H9 (cell line): ENCODE measurements around the gene IP6K2. TPM values are rescaled to one million over a fixed set of nuclear protein-coding genes. Genes with fewer than 3 reads are reported as not detected.
A peak's percentile ranks its signal among the peaks of the same experiment; 100 is the strongest.

Experiments used
- DNase-seq: peaks from one replicate; pipeline ENCODE4 v3.0.0-alpha.2; 2017
- H2AFZ ChIP-seq: one replicate; pipeline ENCODE4 v1.6.1; 2013; ENCODE audit warnings: mild to moderate bottlenecking, low read length, control low read depth, moderate library complexity
- H2AK5ac ChIP-seq: 2 replicates; pipeline ENCODE4 v1.6.1; 2013; ENCODE audit warnings: low read length, control low read depth, mixed read lengths; ENCODE audit not compliant: insufficient read length
- H2BK120ac ChIP-seq: one replicate; pipeline ENCODE4 v1.6.1; 2013; ENCODE audit warnings: low read depth, mild to moderate bottlenecking, low read length, control low read depth, inconsistent platforms; ENCODE audit not compliant: poor library complexity, severe bottlenecking
- H2BK12ac ChIP-seq: 2 replicates; pipeline ENCODE4 v1.6.1; 2013; ENCODE audit warnings: low read length, control low read depth, mixed read lengths, low read depth; ENCODE audit not compliant: insufficient read length
- H2BK15ac ChIP-seq: 2 replicates; pipeline ENCODE4 v1.6.1; 2013; ENCODE audit warnings: low read depth, low read length, control low read depth
- H2BK20ac ChIP-seq: one replicate; pipeline ENCODE4 v1.6.1; 2013; ENCODE audit warnings: low read depth, mild to moderate bottlenecking, low read length, control low read depth, inconsistent platforms; ENCODE audit not compliant: poor library complexity, severe bottlenecking
- H2BK5ac ChIP-seq: 2 replicates; pipeline ENCODE4 v1.6.1; 2013; ENCODE audit warnings: low read length, control low read depth, mixed read lengths; ENCODE audit not compliant: insufficient read length
- H3K14ac ChIP-seq: 2 replicates; pipeline ENCODE4 v1.6.1; 2013; ENCODE audit warnings: low read length, control low read depth; ENCODE audit not compliant: insufficient read depth
- H3K18ac ChIP-seq: 2 replicates; pipeline ENCODE4 v1.6.1; 2013; ENCODE audit warnings: low read depth, mild to moderate bottlenecking, mixed read lengths, low read length, control low read depth; ENCODE audit not compliant: insufficient read length
- H3K23ac ChIP-seq: 2 replicates; pipeline ENCODE4 v1.6.1; 2013; ENCODE audit warnings: low read length, control low read depth, mixed read lengths, low read depth; ENCODE audit not compliant: insufficient read length
- H3K23me2 ChIP-seq: 2 replicates; pipeline ENCODE4 v1.6.1; 2013; ENCODE audit warnings: low read depth, mild to moderate bottlenecking, mixed read lengths, low read length, control low read depth; ENCODE audit not compliant: insufficient read length, poor library complexity, severe bottlenecking
- H3K27ac ChIP-seq: 2 replicates; pipeline ENCODE4 v1.5.1; 2013; ENCODE audit warnings: low read length, control low read depth, mixed read lengths, low read depth; ENCODE audit not compliant: insufficient read length
- H3K27me3 ChIP-seq: 2 replicates; pipeline ENCODE4 v1.6.1; 2013; ENCODE audit warnings: low read length, control low read depth, inconsistent platforms; ENCODE audit not compliant: insufficient read depth
- H3K4ac ChIP-seq: 2 replicates; pipeline ENCODE4 v1.6.1; 2013; ENCODE audit warnings: low read depth, mild to moderate bottlenecking, control low read depth, inconsistent platforms, low read length, moderate library complexity
- H3K4me1 ChIP-seq: 2 replicates; pipeline ENCODE4 v1.6.1; 2013; ENCODE audit warnings: low read length, control low read depth, inconsistent platforms; ENCODE audit not compliant: insufficient read depth
- H3K4me2 ChIP-seq: 2 replicates; pipeline ENCODE4 v1.6.1; 2013; ENCODE audit warnings: low read length, control low read depth, mixed read lengths; ENCODE audit not compliant: insufficient read length, insufficient read depth
- H3K56ac ChIP-seq: 2 replicates; pipeline ENCODE4 v1.6.1; 2013; ENCODE audit warnings: low read depth, mild to moderate bottlenecking, mixed read lengths, low read length, control low read depth; ENCODE audit not compliant: insufficient read length
- H3K79me1 ChIP-seq: 2 replicates; pipeline ENCODE4 v1.6.1; 2013; ENCODE audit warnings: low read depth, mild to moderate bottlenecking, moderate library complexity, low read length, control low read depth, inconsistent platforms; ENCODE audit not compliant: insufficient read depth, poor library complexity, severe bottlenecking
- H3K79me2 ChIP-seq: 2 replicates; pipeline ENCODE4 v1.6.1; 2013; ENCODE audit warnings: low read length, control low read depth, inconsistent platforms; ENCODE audit not compliant: insufficient read depth
- H3K9ac ChIP-seq: 2 replicates; pipeline ENCODE4 v1.6.1; 2013; ENCODE audit warnings: low read length, control low read depth, mixed read lengths; ENCODE audit not compliant: insufficient read length; ENCODE audit errors: extremely low read depth
- H3K9me3 ChIP-seq: one replicate; pipeline ENCODE4 v1.6.1; 2013; ENCODE audit warnings: low read depth, low read length, inconsistent platforms; ENCODE audit not compliant: control insufficient read depth
- H3T11ph ChIP-seq: one replicate; pipeline ENCODE4 v1.6.1; 2013; ENCODE audit warnings: mild to moderate bottlenecking, low read length, control low read depth, inconsistent platforms
- H4K20me1 ChIP-seq: one replicate; pipeline ENCODE4 v1.6.1; 2013; ENCODE audit not compliant: control insufficient read depth, insufficient read length, insufficient read depth
- H4K5ac ChIP-seq: 2 replicates; pipeline ENCODE4 v1.6.1; 2013; ENCODE audit warnings: low read depth, mild to moderate bottlenecking, mixed read lengths, low read length, control low read depth; ENCODE audit not compliant: insufficient read length
- H4K8ac ChIP-seq: replicated peaks from 2 replicates; pipeline ENCODE4 v1.6.1; 2013; ENCODE audit warnings: low read length, control low read depth, mixed read lengths, low read depth; ENCODE audit not compliant: insufficient read length
- H4K91ac ChIP-seq: 2 replicates; pipeline ENCODE4 v1.6.1; 2013; ENCODE audit warnings: low read depth, mild to moderate bottlenecking, moderate library complexity, mixed read lengths, low read length, control low read depth; ENCODE audit not compliant: insufficient read length
- H3K27ac Mint-ChIP-seq, 3 experiments: 2 replicates in 2 of 3; 3 replicates in 1 of 3; pipeline ENCODE4 v1.8.0; 2020 to 2021; ENCODE audit warnings: mixed read lengths in 3 of 3, mild to moderate bottlenecking in 1 of 3, moderate library complexity in 1 of 3
- H3K27me3 Mint-ChIP-seq: 2 replicates; pipeline ENCODE4 v1.8.0; 2021; ENCODE audit warnings: low read depth, mild to moderate bottlenecking, moderate library complexity, mixed read lengths
- H3K36me3 Mint-ChIP-seq, 3 experiments: 2 replicates in 2 of 3; 3 replicates in 1 of 3; pipeline ENCODE4 v1.8.0; 2020 to 2021; ENCODE audit warnings: low read depth in 3 of 3, mixed read lengths in 3 of 3; ENCODE audit not compliant: insufficient read depth in 1 of 3
- H3K4me1 Mint-ChIP-seq, 2 experiments: 2 replicates each; pipeline ENCODE4 v1.8.0; 2020; ENCODE audit warnings: mixed read lengths in 2 of 2
- H3K4me3 Mint-ChIP-seq, 2 experiments: 2 replicates in 1 of 2; 3 replicates in 1 of 2; pipeline ENCODE4 v1.8.0; 2020 to 2021; ENCODE audit warnings: mild to moderate bottlenecking in 2 of 2, mixed read lengths in 2 of 2, moderate library complexity in 1 of 2
- H3K9me3 Mint-ChIP-seq, 2 experiments: 2 replicates in 1 of 2; 3 replicates in 1 of 2; pipeline ENCODE4 v1.8.0; 2020; ENCODE audit warnings: mild to moderate bottlenecking in 2 of 2, mixed read lengths in 2 of 2, moderate library complexity in 1 of 2
- WGBS: extraction: QIAGEN DNeasy Blood & Tissue Kit; methylation state at CpG from one replicate; pipeline ENCODE4 v1.1.7; 2013; ENCODE audit warnings: missing lambda C conversion rate, low lambda C conversion rate, mixed read lengths; ENCODE audit not compliant: insufficient read length; ENCODE audit errors: extremely low coverage; 5-methylcytosine and 5-hydroxymethylcytosine counted together
- total RNA-seq: library from RNA; stranded (reverse); gene quantifications from 2 replicates; pipeline ENCODE4 v1.2.1, GENCODE V29; 2021
- TF ChIP-seq, protein P1 (sequence below): fragments of 200-600 bp; sonication (generic); conservative IDR thresholded peaks from 3 replicates; pipeline ENCODE4 v1.8.0; 2021; ENCODE audit warnings: antibody characterized with exemption, mild to moderate bottlenecking

Gene IP6K2
- total RNA-seq, 1 experiment from 2014 or later: 94.7 TPM

DNA sequence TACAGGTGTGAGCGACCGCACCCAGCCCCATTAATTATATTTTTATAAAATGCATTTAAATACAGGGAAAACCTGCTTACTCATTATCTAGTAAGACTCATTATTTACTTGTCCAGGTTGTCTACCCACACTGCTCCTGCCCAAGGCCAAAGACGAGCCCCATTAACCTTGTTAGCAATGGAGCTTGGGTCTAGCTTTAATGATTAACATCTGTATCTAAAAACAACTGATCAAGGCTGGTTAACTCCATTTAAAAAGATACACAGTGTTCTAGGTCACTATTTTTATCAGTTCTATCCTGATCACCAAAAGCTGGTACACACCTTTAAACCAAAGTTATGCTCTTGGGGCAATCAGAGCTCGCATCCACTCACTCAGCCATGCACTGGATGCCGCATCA, 20.9 kb downstream of the IP6K2 start:
- peaks cover 53 to 75% (median 64%) of the 10 kb centered on the region in 3 experiments for H3K36me3 Mint-ChIP-seq
- Histone ChIP-seq H2AFZ (no peak overlapping the region), H4K20me1 (peaks cover 2% of the 10 kb centered on the region), H3K14ac (no peak overlapping the region), H3K23me2 (no peaks in the 10 kb centered on the region), H2BK120ac (no peak overlapping the region), H2BK15ac (no peak overlapping the region), H2BK20ac (no peak overlapping the region), H2BK12ac (no peak overlapping the region), H3K23ac (no peak overlapping the region), H3K4ac (no peak overlapping the region), H3K9ac (no peak overlapping the region), H3K4me2 (no peak overlapping the region), H3K9me3 (no peaks in the 10 kb centered on the region), H2BK5ac (no peak overlapping the region), H3K27ac (no peak overlapping the region), H3K18ac (no peak overlapping the region), H3T11ph (no peak overlapping the region), H4K5ac (no peak overlapping the region), H3K56ac (no peak overlapping the region), H2AK5ac (no peak overlapping the region), H4K8ac (no peak overlapping the region), H3K79me1 (peaks cover 9% of the 10 kb centered on the region), H3K27me3 (no peaks in the 10 kb centered on the region), H3K4me1 (no peaks in the 10 kb centered on the region; the same call in 1 of the 2 replicates), H3K79me2 (peaks cover 26% of the 10 kb centered on the region; the same call in 1 of the 2 replicates), H4K91ac (no peak overlapping the region)
- TF ChIP-seq, protein P1, sequence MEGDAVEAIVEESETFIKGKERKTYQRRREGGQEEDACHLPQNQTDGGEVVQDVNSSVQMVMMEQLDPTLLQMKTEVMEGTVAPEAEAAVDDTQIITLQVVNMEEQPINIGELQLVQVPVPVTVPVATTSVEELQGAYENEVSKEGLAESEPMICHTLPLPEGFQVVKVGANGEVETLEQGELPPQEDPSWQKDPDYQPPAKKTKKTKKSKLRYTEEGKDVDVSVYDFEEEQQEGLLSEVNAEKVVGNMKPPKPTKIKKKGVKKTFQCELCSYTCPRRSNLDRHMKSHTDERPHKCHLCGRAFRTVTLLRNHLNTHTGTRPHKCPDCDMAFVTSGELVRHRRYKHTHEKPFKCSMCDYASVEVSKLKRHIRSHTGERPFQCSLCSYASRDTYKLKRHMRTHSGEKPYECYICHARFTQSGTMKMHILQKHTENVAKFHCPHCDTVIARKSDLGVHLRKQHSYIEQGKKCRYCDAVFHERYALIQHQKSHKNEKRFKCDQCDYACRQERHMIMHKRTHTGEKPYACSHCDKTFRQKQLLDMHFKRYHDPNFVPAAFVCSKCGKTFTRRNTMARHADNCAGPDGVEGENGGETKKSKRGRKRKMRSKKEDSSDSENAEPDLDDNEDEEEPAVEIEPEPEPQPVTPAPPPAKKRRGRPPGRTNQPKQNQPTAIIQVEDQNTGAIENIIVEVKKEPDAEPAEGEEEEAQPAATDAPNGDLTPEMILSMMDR: no peak
- H3K27me3 Mint-ChIP-seq: no peaks in the 10 kb centered on the region
- WGBS: no CpG with 5 or more reads among the region's 5 CpGs
- H3K9me3 Mint-ChIP-seq: no peaks in the 10 kb centered on the region
- no peak for DNase-seq
- H3K4me3 Mint-ChIP-seq: no peak overlapping the region
- peak overlapping the region; percentile 37 to 87 (median 40); a peak in 6 of 7 replicates for H3K27ac Mint-ChIP-seq
- H3K4me1 Mint-ChIP-seq: peaks cover 25 to 31% of the 10 kb centered on the region in 2 experiments
